H9 (cell line): ENCODE data around the gene ZSCAN25. TPM values are rescaled to one million over a fixed set of nuclear protein-coding genes. Genes with fewer than 3 reads are reported as not detected.

Source experiments
- DNase-seq: peaks from one replicate; pipeline ENCODE4 v3.0.0-alpha.2; 2017
- H2AFZ ChIP-seq: one replicate; pipeline ENCODE4 v1.6.1; 2013; ENCODE audit warnings: mild to moderate bottlenecking, low read length, control low read depth, moderate library complexity
- H2AK5ac ChIP-seq: 2 replicates; pipeline ENCODE4 v1.6.1; 2013; ENCODE audit warnings: low read length, control low read depth, mixed read lengths; ENCODE audit not compliant: insufficient read length
- H2BK120ac ChIP-seq: one replicate; pipeline ENCODE4 v1.6.1; 2013; ENCODE audit warnings: low read depth, mild to moderate bottlenecking, low read length, control low read depth, inconsistent platforms; ENCODE audit not compliant: poor library complexity, severe bottlenecking
- H2BK12ac ChIP-seq: 2 replicates; pipeline ENCODE4 v1.6.1; 2013; ENCODE audit warnings: low read length, control low read depth, mixed read lengths, low read depth; ENCODE audit not compliant: insufficient read length
- H2BK15ac ChIP-seq: 2 replicates; pipeline ENCODE4 v1.6.1; 2013; ENCODE audit warnings: low read depth, low read length, control low read depth
- H2BK20ac ChIP-seq: one replicate; pipeline ENCODE4 v1.6.1; 2013; ENCODE audit warnings: low read depth, mild to moderate bottlenecking, low read length, control low read depth, inconsistent platforms; ENCODE audit not compliant: poor library complexity, severe bottlenecking
- H2BK5ac ChIP-seq: 2 replicates; pipeline ENCODE4 v1.6.1; 2013; ENCODE audit warnings: low read length, control low read depth, mixed read lengths; ENCODE audit not compliant: insufficient read length
- H3K14ac ChIP-seq: 2 replicates; pipeline ENCODE4 v1.6.1; 2013; ENCODE audit warnings: low read length, control low read depth; ENCODE audit not compliant: insufficient read depth
- H3K18ac ChIP-seq: 2 replicates; pipeline ENCODE4 v1.6.1; 2013; ENCODE audit warnings: low read depth, mild to moderate bottlenecking, mixed read lengths, low read length, control low read depth; ENCODE audit not compliant: insufficient read length
- H3K23ac ChIP-seq: 2 replicates; pipeline ENCODE4 v1.6.1; 2013; ENCODE audit warnings: low read length, control low read depth, mixed read lengths, low read depth; ENCODE audit not compliant: insufficient read length
- H3K23me2 ChIP-seq: 2 replicates; pipeline ENCODE4 v1.6.1; 2013; ENCODE audit warnings: low read depth, mild to moderate bottlenecking, mixed read lengths, low read length, control low read depth; ENCODE audit not compliant: insufficient read length, poor library complexity, severe bottlenecking
- H3K27ac ChIP-seq: 2 replicates; pipeline ENCODE4 v1.5.1; 2013; ENCODE audit warnings: low read length, control low read depth, mixed read lengths, low read depth; ENCODE audit not compliant: insufficient read length
- H3K27me3 ChIP-seq: 2 replicates; pipeline ENCODE4 v1.6.1; 2013; ENCODE audit warnings: low read length, control low read depth, inconsistent platforms; ENCODE audit not compliant: insufficient read depth
- H3K4ac ChIP-seq: 2 replicates; pipeline ENCODE4 v1.6.1; 2013; ENCODE audit warnings: low read depth, mild to moderate bottlenecking, control low read depth, inconsistent platforms, low read length, moderate library complexity
- H3K4me1 ChIP-seq: 2 replicates; pipeline ENCODE4 v1.6.1; 2013; ENCODE audit warnings: low read length, control low read depth, inconsistent platforms; ENCODE audit not compliant: insufficient read depth
- H3K4me2 ChIP-seq: 2 replicates; pipeline ENCODE4 v1.6.1; 2013; ENCODE audit warnings: low read length, control low read depth, mixed read lengths; ENCODE audit not compliant: insufficient read length, insufficient read depth
- H3K56ac ChIP-seq: 2 replicates; pipeline ENCODE4 v1.6.1; 2013; ENCODE audit warnings: low read depth, mild to moderate bottlenecking, mixed read lengths, low read length, control low read depth; ENCODE audit not compliant: insufficient read length
- H3K79me1 ChIP-seq: 2 replicates; pipeline ENCODE4 v1.6.1; 2013; ENCODE audit warnings: low read depth, mild to moderate bottlenecking, moderate library complexity, low read length, control low read depth, inconsistent platforms; ENCODE audit not compliant: insufficient read depth, poor library complexity, severe bottlenecking
- H3K79me2 ChIP-seq: 2 replicates; pipeline ENCODE4 v1.6.1; 2013; ENCODE audit warnings: low read length, control low read depth, inconsistent platforms; ENCODE audit not compliant: insufficient read depth
- H3K9ac ChIP-seq: 2 replicates; pipeline ENCODE4 v1.6.1; 2013; ENCODE audit warnings: low read length, control low read depth, mixed read lengths; ENCODE audit not compliant: insufficient read length; ENCODE audit errors: extremely low read depth
- H3K9me3 ChIP-seq: one replicate; pipeline ENCODE4 v1.6.1; 2013; ENCODE audit warnings: low read depth, low read length, inconsistent platforms; ENCODE audit not compliant: control insufficient read depth
- H3T11ph ChIP-seq: one replicate; pipeline ENCODE4 v1.6.1; 2013; ENCODE audit warnings: mild to moderate bottlenecking, low read length, control low read depth, inconsistent platforms
- H4K20me1 ChIP-seq: one replicate; pipeline ENCODE4 v1.6.1; 2013; ENCODE audit not compliant: control insufficient read depth, insufficient read length, insufficient read depth
- H4K5ac ChIP-seq: 2 replicates; pipeline ENCODE4 v1.6.1; 2013; ENCODE audit warnings: low read depth, mild to moderate bottlenecking, mixed read lengths, low read length, control low read depth; ENCODE audit not compliant: insufficient read length
- H4K8ac ChIP-seq: replicated peaks from 2 replicates; pipeline ENCODE4 v1.6.1; 2013; ENCODE audit warnings: low read length, control low read depth, mixed read lengths, low read depth; ENCODE audit not compliant: insufficient read length
- H4K91ac ChIP-seq: 2 replicates; pipeline ENCODE4 v1.6.1; 2013; ENCODE audit warnings: low read depth, mild to moderate bottlenecking, moderate library complexity, mixed read lengths, low read length, control low read depth; ENCODE audit not compliant: insufficient read length
- H3K27ac Mint-ChIP-seq, 3 experiments: 2 replicates in 2 of 3; 3 replicates in 1 of 3; pipeline ENCODE4 v1.8.0; 2020 to 2021; ENCODE audit warnings: mixed read lengths in 3 of 3, mild to moderate bottlenecking in 1 of 3, moderate library complexity in 1 of 3
- H3K27me3 Mint-ChIP-seq: 2 replicates; pipeline ENCODE4 v1.8.0; 2021; ENCODE audit warnings: low read depth, mild to moderate bottlenecking, moderate library complexity, mixed read lengths
- H3K36me3 Mint-ChIP-seq, 3 experiments: 2 replicates in 2 of 3; 3 replicates in 1 of 3; pipeline ENCODE4 v1.8.0; 2020 to 2021; ENCODE audit warnings: low read depth in 3 of 3, mixed read lengths in 3 of 3; ENCODE audit not compliant: insufficient read depth in 1 of 3
- H3K4me1 Mint-ChIP-seq, 2 experiments: 2 replicates each; pipeline ENCODE4 v1.8.0; 2020; ENCODE audit warnings: mixed read lengths in 2 of 2
- H3K4me3 Mint-ChIP-seq, 2 experiments: 2 replicates in 1 of 2; 3 replicates in 1 of 2; pipeline ENCODE4 v1.8.0; 2020 to 2021; ENCODE audit warnings: mild to moderate bottlenecking in 2 of 2, mixed read lengths in 2 of 2, moderate library complexity in 1 of 2
- H3K9me3 Mint-ChIP-seq, 2 experiments: 2 replicates in 1 of 2; 3 replicates in 1 of 2; pipeline ENCODE4 v1.8.0; 2020; ENCODE audit warnings: mild to moderate bottlenecking in 2 of 2, mixed read lengths in 2 of 2, moderate library complexity in 1 of 2
- WGBS: extraction: QIAGEN DNeasy Blood & Tissue Kit; methylation state at CpG from one replicate; pipeline ENCODE4 v1.1.7; 2013; ENCODE audit warnings: missing lambda C conversion rate, low lambda C conversion rate, mixed read lengths; ENCODE audit not compliant: insufficient read length; ENCODE audit errors: extremely low coverage; 5-methylcytosine and 5-hydroxymethylcytosine counted together
- total RNA-seq: library from RNA; stranded (reverse); gene quantifications from 2 replicates; pipeline ENCODE4 v1.2.1, GENCODE V29; 2021
- TF ChIP-seq, protein P1 (sequence below): fragments of 200-600 bp; sonication (generic); conservative IDR thresholded peaks from 3 replicates; pipeline ENCODE4 v1.8.0; 2021; ENCODE audit warnings: antibody characterized with exemption, mild to moderate bottlenecking

Gene ZSCAN25
- total RNA-seq, 1 experiment from 2014 or later: 21.3 TPM

DNA sequence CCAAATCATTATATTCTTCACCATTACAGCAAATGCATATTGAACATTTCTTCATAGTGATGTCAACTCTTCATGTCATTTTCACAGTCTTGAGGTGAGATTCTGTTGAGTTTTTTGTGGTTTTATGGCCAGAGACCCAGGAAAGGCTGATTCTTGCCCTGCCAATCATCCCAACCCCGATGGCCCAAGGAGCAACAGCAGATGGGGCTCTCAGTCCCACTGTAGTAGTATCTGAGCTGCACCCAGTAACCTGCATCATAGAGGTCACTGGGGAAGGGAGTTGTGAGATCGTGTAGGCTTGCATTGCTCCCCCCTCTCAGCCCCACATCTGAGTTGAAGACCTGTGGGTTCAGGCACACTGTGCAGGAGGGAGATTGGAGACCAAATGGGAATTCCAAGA is 26.7 kb downstream of the ZSCAN25 start:
- Histone ChIP-seq H3K23me2 (no peaks in the 10 kb centered on the region), H3K56ac (no peak overlapping the region), H3K9me3 (no peaks in the 10 kb centered on the region), H4K8ac (no peak overlapping the region), H3K27me3 (no peaks in the 10 kb centered on the region), H3K4ac (no peak overlapping the region), H3K18ac (no peak overlapping the region), H2BK12ac (no peak overlapping the region), H3K9ac (no peak overlapping the region), H3K79me2 (no peaks in the 10 kb centered on the region), H4K5ac (no peak overlapping the region), H3T11ph (no peak overlapping the region), H3K14ac (no peak overlapping the region), H3K23ac (no peak overlapping the region), H2BK120ac (no peak overlapping the region), H4K20me1 (no peaks in the 10 kb centered on the region), H2BK15ac (no peak overlapping the region), H3K4me1 (no peaks in the 10 kb centered on the region), H3K27ac (no peak overlapping the region), H2BK5ac (no peak overlapping the region), H4K91ac (no peak overlapping the region), H3K4me2 (no peak overlapping the region), H2AK5ac (no peak overlapping the region), H2BK20ac (no peak overlapping the region), H3K79me1 (no peaks in the 10 kb centered on the region), H2AFZ (no peak overlapping the region)
- H3K27ac Mint-ChIP-seq: no peak overlapping the region; a peak in 1 of 7 replicates
- TF ChIP-seq, protein P1, sequence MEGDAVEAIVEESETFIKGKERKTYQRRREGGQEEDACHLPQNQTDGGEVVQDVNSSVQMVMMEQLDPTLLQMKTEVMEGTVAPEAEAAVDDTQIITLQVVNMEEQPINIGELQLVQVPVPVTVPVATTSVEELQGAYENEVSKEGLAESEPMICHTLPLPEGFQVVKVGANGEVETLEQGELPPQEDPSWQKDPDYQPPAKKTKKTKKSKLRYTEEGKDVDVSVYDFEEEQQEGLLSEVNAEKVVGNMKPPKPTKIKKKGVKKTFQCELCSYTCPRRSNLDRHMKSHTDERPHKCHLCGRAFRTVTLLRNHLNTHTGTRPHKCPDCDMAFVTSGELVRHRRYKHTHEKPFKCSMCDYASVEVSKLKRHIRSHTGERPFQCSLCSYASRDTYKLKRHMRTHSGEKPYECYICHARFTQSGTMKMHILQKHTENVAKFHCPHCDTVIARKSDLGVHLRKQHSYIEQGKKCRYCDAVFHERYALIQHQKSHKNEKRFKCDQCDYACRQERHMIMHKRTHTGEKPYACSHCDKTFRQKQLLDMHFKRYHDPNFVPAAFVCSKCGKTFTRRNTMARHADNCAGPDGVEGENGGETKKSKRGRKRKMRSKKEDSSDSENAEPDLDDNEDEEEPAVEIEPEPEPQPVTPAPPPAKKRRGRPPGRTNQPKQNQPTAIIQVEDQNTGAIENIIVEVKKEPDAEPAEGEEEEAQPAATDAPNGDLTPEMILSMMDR: no peak
- H3K27me3 Mint-ChIP-seq: no peaks in the 10 kb centered on the region
- peaks cover 3 to 9% of the 10 kb centered on the region in 2 experiments; a peak in 3 of 5 replicates for H3K9me3 Mint-ChIP-seq
- WGBS: no CpG with 5 or more reads among the region's 2 CpGs
- peaks cover 16% of the 10 kb centered on the region in 2 experiments for H3K4me1 Mint-ChIP-seq
- peaks cover 9 to 15% (median 15%) of the 10 kb centered on the region in 3 experiments for H3K36me3 Mint-ChIP-seq
- H3K4me3 Mint-ChIP-seq: no peak overlapping the region
- DNase-seq: no peak
